ENCODE results near the gene AK8.

GRCh38 chr9:132776891-132777290 lies 101.2 kb downstream of the AK8 start:
- TF ChIP-seq, protein P1, sequence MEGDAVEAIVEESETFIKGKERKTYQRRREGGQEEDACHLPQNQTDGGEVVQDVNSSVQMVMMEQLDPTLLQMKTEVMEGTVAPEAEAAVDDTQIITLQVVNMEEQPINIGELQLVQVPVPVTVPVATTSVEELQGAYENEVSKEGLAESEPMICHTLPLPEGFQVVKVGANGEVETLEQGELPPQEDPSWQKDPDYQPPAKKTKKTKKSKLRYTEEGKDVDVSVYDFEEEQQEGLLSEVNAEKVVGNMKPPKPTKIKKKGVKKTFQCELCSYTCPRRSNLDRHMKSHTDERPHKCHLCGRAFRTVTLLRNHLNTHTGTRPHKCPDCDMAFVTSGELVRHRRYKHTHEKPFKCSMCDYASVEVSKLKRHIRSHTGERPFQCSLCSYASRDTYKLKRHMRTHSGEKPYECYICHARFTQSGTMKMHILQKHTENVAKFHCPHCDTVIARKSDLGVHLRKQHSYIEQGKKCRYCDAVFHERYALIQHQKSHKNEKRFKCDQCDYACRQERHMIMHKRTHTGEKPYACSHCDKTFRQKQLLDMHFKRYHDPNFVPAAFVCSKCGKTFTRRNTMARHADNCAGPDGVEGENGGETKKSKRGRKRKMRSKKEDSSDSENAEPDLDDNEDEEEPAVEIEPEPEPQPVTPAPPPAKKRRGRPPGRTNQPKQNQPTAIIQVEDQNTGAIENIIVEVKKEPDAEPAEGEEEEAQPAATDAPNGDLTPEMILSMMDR (IDR thresholded peaks at IDR 0.05) = no peak
- TF ChIP-seq EP300 (IDR thresholded peaks at IDR 0.05) (no peak), POLR2A (IDR thresholded peaks at IDR 0.05) (no peak)

Data from ovary (tissue), 3 donors.